K562 (cell line): Measurements from ENCODE around the gene AGRN. TPM values are rescaled to one million over a fixed set of nuclear protein-coding genes. Genes with fewer than 3 reads are reported as not detected.

Experiments used
- BCL6 ChIP-seq: fragments of 250-450 bp; sonication (Bioruptor Pico); IDR thresholded peaks from 2 replicates; pipeline ENCODE4 v1.4.0; 2020
- CREB3 ChIP-seq: fragments of 450-650 bp; conservative IDR thresholded peaks from 2 replicates; pipeline ENCODE4 v1.6.1; 2016; ENCODE audit warnings: missing genetic modification characterization, low read depth, mild to moderate bottlenecking, missing compliant biosample characterization, moderate library complexity
- ELF1 ChIP-seq: fragments of 200-800 bp; sonication (Bioruptor generic); IDR thresholded peaks from 2 replicates; pipeline ENCODE4 v1.6.1; 2016; ENCODE audit warnings: missing genetic modification characterization, missing compliant biosample characterization
- HMGN3 ChIP-seq: IDR thresholded peaks from 2 replicates; pipeline ENCODE4 v1.6.1; 2011; ENCODE audit warnings: borderline replicate concordance, low read depth, mild to moderate bottlenecking, mixed read lengths, low read length; ENCODE audit not compliant: insufficient read length; ENCODE audit errors: extremely low read depth
- KDM2B ChIP-seq: fragments of 250-450 bp; sonication (Bioruptor Pico); IDR thresholded peaks from 2 replicates; pipeline ENCODE4 v1.8.0; 2021; ENCODE audit warnings: mild to moderate bottlenecking, moderate library complexity
- KDM4B ChIP-seq, 2 experiments: fragments of 450-650 bp in 1 of 2; sonication (generic) in 1 of 2; IDR thresholded peaks; 2 replicates each; pipeline ENCODE4 v1.6.1; 2016 to 2017; ENCODE audit warnings: borderline replicate concordance in 2 of 2, antibody characterized with exemption in 1 of 2, low read depth in 1 of 2, mild to moderate bottlenecking in 1 of 2
- KLF16 ChIP-seq: IDR thresholded peaks from 2 replicates; pipeline ENCODE4 v1.6.1; 2016; ENCODE audit warnings: antibody characterized with exemption
- MAX ChIP-seq: sonication (generic); formaldehyde crosslinking; IDR thresholded peaks from 2 replicates; pipeline ENCODE4 v1.9.0; 2022; ENCODE audit warnings: mild to moderate bottlenecking, missing genetic modification reagents
- MTA2 ChIP-seq: fragments of 450-650 bp; IDR thresholded peaks from 2 replicates; pipeline ENCODE4 v1.6.1; 2016; ENCODE audit warnings: low read depth
- MYBL2 ChIP-seq, 2 experiments: fragments of 450-650 bp in 1 of 2; sonication (generic) in 1 of 2; formaldehyde crosslinking in 1 of 2; IDR thresholded peaks; 2 replicates each; pipeline versions ENCODE4 v1.6.1 to v1.8.1; 2017 to 2022; ENCODE audit warnings: borderline replicate concordance in 1 of 2, inconsistent platforms in 1 of 2, low read depth in 1 of 2, mild to moderate bottlenecking in 1 of 2, missing genetic modification reagents in 1 of 2, moderate library complexity in 1 of 2
- NKRF ChIP-seq: fragments of 450-650 bp; IDR thresholded peaks from 2 replicates; pipeline ENCODE4 v1.6.1; 2016; ENCODE audit warnings: borderline replicate concordance
- NUFIP1 ChIP-seq: fragments of 450-650 bp; IDR thresholded peaks from 2 replicates; pipeline ENCODE4 v1.6.1; 2018; ENCODE audit not compliant: partially characterized antibody
- PML ChIP-seq: IDR thresholded peaks from 2 replicates; pipeline ENCODE4 v1.6.1; 2012; ENCODE audit warnings: low read length, inconsistent platforms
- SIX5 ChIP-seq, 2 experiments: IDR thresholded peaks; 2 replicates each; pipeline ENCODE4 v1.6.1; 2011; ENCODE audit warnings: low read length in 2 of 2, borderline replicate concordance in 1 of 2, low read depth in 1 of 2, mild to moderate bottlenecking in 1 of 2, moderate library complexity in 1 of 2; ENCODE audit not compliant: insufficient read depth in 1 of 2
- SRSF1 ChIP-seq: fragments of 200-400 bp; formaldehyde crosslinking; IDR thresholded peaks from 2 replicates; pipeline ENCODE4 v1.6.1; 2017; ENCODE audit warnings: mild to moderate bottlenecking, low read depth, low read length, moderate library complexity
- TAL1 ChIP-seq: fragments of 450-650 bp; IDR thresholded peaks from 2 replicates; pipeline ENCODE4 v1.6.1; 2016; ENCODE audit warnings: mild to moderate bottlenecking
- THRA ChIP-seq: fragments of 450-650 bp; IDR thresholded peaks from 2 replicates; pipeline ENCODE4 v1.6.1; 2017; ENCODE audit warnings: mild to moderate bottlenecking, moderate library complexity
- ZNF224 ChIP-seq: sonication (generic); formaldehyde crosslinking; IDR thresholded peaks from 2 replicates; pipeline ENCODE4 v1.8.0; 2022; ENCODE audit warnings: mild to moderate bottlenecking, missing genetic modification reagents
- ZNF232 ChIP-seq: sonication (generic); formaldehyde crosslinking; IDR thresholded peaks from 2 replicates; pipeline ENCODE4 v1.8.0; 2022; ENCODE audit warnings: mild to moderate bottlenecking, missing genetic modification reagents
- ZNF253 ChIP-seq: fragments of 250-450 bp; sonication (Bioruptor Pico); conservative IDR thresholded peaks from 2 replicates; pipeline ENCODE4 v1.6.1; 2021; ENCODE audit warnings: mild to moderate bottlenecking
- ZNF644 ChIP-seq: fragments of 200-800 bp; sonication (Bioruptor generic); IDR thresholded peaks from 2 replicates; pipeline ENCODE4 v1.6.1; 2016; ENCODE audit warnings: low read depth, missing genetic modification characterization, missing compliant biosample characterization
- ZNF696 ChIP-seq: fragments of 250-450 bp; sonication (Bioruptor Pico); conservative IDR thresholded peaks from 2 replicates; pipeline ENCODE4 v1.4.0; 2020; ENCODE audit warnings: mild to moderate bottlenecking, moderate library complexity
- ZNF75A ChIP-seq: fragments of 450-650 bp; formaldehyde crosslinking; IDR thresholded peaks from 2 replicates; pipeline ENCODE4 v1.4.0; 2020; ENCODE audit warnings: mild to moderate bottlenecking
- polyA plus RNA-seq, 8 experiments: library from polyadenylated mRNA; depleted of rRNA in 4 of 8; stranded (reverse) in 5 of 8; unstranded in 3 of 8; fragments of >200 nt; fragmentation: Nextera tagmentation in 2 of 8; fragmentation: Illumina TruSeq in 1 of 8; extraction: Ambion mirVana in 2 of 8; extraction: Trizol in 1 of 8; gene quantifications; 2 replicates each; pipeline versions ENCODE4 v1.2.1 to v1.2.3, GENCODE V29; 2011 to 2014; ENCODE audit warnings: inconsistent platforms in 1 of 8, missing spikeins in 1 of 8
- total RNA-seq, 7 experiments: library from RNA; depleted of rRNA in 6 of 7; stranded (reverse); fragments of >200 nt in 6 of 7; fragmentation: Illumina TruSeq in 2 of 7; extraction: Trizol in 2 of 7; gene quantifications; 2 replicates each; pipeline versions ENCODE4 v1.2.1 to v1.2.3, GENCODE V29; 2011 to 2021; ENCODE audit warnings: low replicate concordance in 1 of 7
- TF ChIP-seq, protein P1 (sequence below): fragments of 250-450 bp; sonication (Bioruptor Pico); IDR thresholded peaks from 2 replicates; pipeline ENCODE4 v1.8.0; 2021; ENCODE audit warnings: mild to moderate bottlenecking, moderate library complexity

AGRN gene
- total and polyA plus RNA-seq, 9 of the 15 experiments (the other 6 are each of a cell fraction or from before 2014, with no cell fraction given): 0.04 to 111 (median 18.1) TPM

GRCh38 chr1:1033009-1033587 lies 13.2 kb downstream of the AGRN start (continued):
- TF ChIP-seq, protein P1, sequence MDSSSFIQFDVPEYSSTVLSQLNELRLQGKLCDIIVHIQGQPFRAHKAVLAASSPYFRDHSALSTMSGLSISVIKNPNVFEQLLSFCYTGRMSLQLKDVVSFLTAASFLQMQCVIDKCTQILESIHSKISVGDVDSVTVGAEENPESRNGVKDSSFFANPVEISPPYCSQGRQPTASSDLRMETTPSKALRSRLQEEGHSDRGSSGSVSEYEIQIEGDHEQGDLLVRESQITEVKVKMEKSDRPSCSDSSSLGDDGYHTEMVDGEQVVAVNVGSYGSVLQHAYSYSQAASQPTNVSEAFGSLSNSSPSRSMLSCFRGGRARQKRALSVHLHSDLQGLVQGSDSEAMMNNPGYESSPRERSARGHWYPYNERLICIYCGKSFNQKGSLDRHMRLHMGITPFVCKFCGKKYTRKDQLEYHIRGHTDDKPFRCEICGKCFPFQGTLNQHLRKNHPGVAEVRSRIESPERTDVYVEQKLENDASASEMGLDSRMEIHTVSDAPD (CRISPR knock-in tag): no peak
- TF ChIP-seq BCL6 (CRISPR knock-in tag): no peak
- TF ChIP-seq HMGN3: no peak
- no peak for TF ChIP-seq ZNF644 (tag)
- TF ChIP-seq NUFIP1: no peak
- TF ChIP-seq ZNF224 (CRISPR knock-in tag): no peak
- no peak for TF ChIP-seq CREB3 (tag)
- no peak for TF ChIP-seq TAL1
- no peak for TF ChIP-seq ZNF232 (CRISPR knock-in tag)
- no peak for TF ChIP-seq MTA2
- TF ChIP-seq ELF1 (tag): no peak
- TF ChIP-seq MAX (CRISPR knock-in tag): peak; percentile 44
- TF ChIP-seq MYBL2 (IDR thresholded peaks at IDR 0.05; ENCODE audit: low read depth): no peak
- no peak for TF ChIP-seq MYBL2 (CRISPR knock-in tag; IDR thresholded peaks at IDR 0.05; ENCODE audit: borderline replicate concordance)
- TF ChIP-seq KDM4B (IDR thresholded peaks at IDR 0.05; ENCODE audit: borderline replicate concordance in 2 of 2, low read depth in 1 of 2): no peak
- no peak for TF ChIP-seq ZNF696
- TF ChIP-seq ZNF253 (CRISPR knock-in tag): no peak
- TF ChIP-seq PML: no peak
- no peak for TF ChIP-seq KLF16
- no peak for TF ChIP-seq NKRF
- TF ChIP-seq SIX5 (IDR thresholded peaks at IDR 0.05; ENCODE audit: borderline replicate concordance in 1 of 2, insufficient read depth in 1 of 2, low read depth in 1 of 2, low read length in 2 of 2): no peak
- TF ChIP-seq KDM2B (CRISPR knock-in tag): no peak; the same call in 1 of the 2 replicates
- no peak for TF ChIP-seq THRA
- TF ChIP-seq SRSF1: no peak
- no peak for TF ChIP-seq ZNF75A
